SK-N-SH (cell line): ENCODE data around the gene CNOT1. TPM values are rescaled to one million over a fixed set of nuclear protein-coding genes. Genes with fewer than 3 reads are reported as not detected.
"Not testable (repeated sequence)": the region's sequence is repeated elsewhere in the genome, so short reads cannot be mapped to it uniquely, and the experiment has no call there.

Source experiments
- CTCF ChIA-PET: fragments of 300-600, 350-600 bp; formaldehyde crosslinking; extraction: SDS; loops from one replicate; lab custom pipeline; 2021; lab: Yijun Ruan, JAX
- POLR2A ChIA-PET: fragments of 350-600 bp; sonication (Branson Sonifier 250); formaldehyde crosslinking; extraction: SDS; loops from one replicate; lab custom pipeline; 2020; ENCODE audit warnings: antibody characterized with exemption, inconsistent platforms; lab: Yijun Ruan, JAX
- DNase-seq: peaks from one replicate; pipeline ENCODE4 v3.0.0; 2012
- H2AFZ ChIP-seq: fragments of 200-600 bp; sonication (generic); 2 replicates; pipeline ENCODE4 v1.8.1; 2016; ENCODE audit warnings: antibody characterized with exemption, mild to moderate bottlenecking, low read depth
- H3F3A ChIP-seq: fragments of 200-600 bp; sonication (generic); replicated peaks from 2 replicates; pipeline ENCODE3; 2016; ENCODE audit warnings: antibody characterized with exemption, mild to moderate bottlenecking; ENCODE audit not compliant: insufficient read depth
- H3K27ac ChIP-seq, 2 experiments: fragments of 200-500 bp in 1 of 2; fragments of 200-600 bp in 1 of 2; sonication (Bioruptor generic) in 1 of 2; sonication (generic), shearing (Covaris generic) in 1 of 2; 2 replicates each; pipeline versions ENCODE4 v1.5.1 to v1.6.1; 2014 to 2016; ENCODE audit warnings: low read depth in 2 of 2, inconsistent platforms in 1 of 2, low read length in 1 of 2, mild to moderate bottlenecking in 1 of 2, mixed read lengths in 1 of 2
- H3K27me3 ChIP-seq: fragments of 200-600 bp; sonication (generic), shearing (Covaris generic); 2 replicates; pipeline ENCODE4 v1.6.1; 2016; ENCODE audit warnings: mixed run types; ENCODE audit not compliant: insufficient read depth
- H3K36me3 ChIP-seq, 2 experiments: fragments of 200-500 bp in 1 of 2; fragments of 200-600 bp in 1 of 2; sonication (Bioruptor generic) in 1 of 2; sonication (generic) in 1 of 2; replicated peaks in 1 of 2; 2 replicates each; pipeline versions ENCODE3 to v1.5.1; 2014 to 2016; ENCODE audit warnings: low read length in 1 of 2, mild to moderate bottlenecking in 1 of 2; ENCODE audit not compliant: insufficient read depth in 2 of 2, control insufficient read depth in 1 of 2
- H3K4me1 ChIP-seq, 2 experiments: fragments of 200-500 bp in 1 of 2; fragments of 200-600 bp in 1 of 2; sonication (Bioruptor generic) in 1 of 2; sonication (generic), shearing (Covaris generic) in 1 of 2; 2 replicates each; pipeline versions ENCODE4 v1.5.1 to v1.6.1; 2014 to 2016; ENCODE audit warnings: low read depth in 1 of 2, low read length in 1 of 2, mixed run types in 1 of 2; ENCODE audit not compliant: insufficient read depth in 2 of 2, control insufficient read depth in 1 of 2
- H3K4me2 ChIP-seq: fragments of 200-600 bp; sonication (generic), shearing (Covaris generic); 2 replicates; pipeline ENCODE4 v1.6.1; 2017; ENCODE audit warnings: mixed run types
- H3K4me3 ChIP-seq, 2 experiments: fragments of 200-500 bp in 1 of 2; fragments of 200-600 bp in 1 of 2; sonication (Bioruptor generic) in 1 of 2; sonication (generic), shearing (Covaris generic) in 1 of 2; 2 replicates each; pipeline versions ENCODE4 v1.5.1 to v1.8.1; 2014 to 2016; ENCODE audit warnings: low read depth in 2 of 2, inconsistent platforms in 1 of 2, low read length in 1 of 2, mild to moderate bottlenecking in 1 of 2, mixed read lengths in 1 of 2, moderate library complexity in 1 of 2
- H3K79me2 ChIP-seq: fragments of 200-600 bp; sonication (generic); 2 replicates; pipeline ENCODE4 v1.8.1; 2017; ENCODE audit warnings: mild to moderate bottlenecking; ENCODE audit not compliant: insufficient read depth
- H3K9ac ChIP-seq: fragments of 200-600 bp; sonication (generic); 2 replicates; pipeline ENCODE4 v1.6.1; 2017; ENCODE audit warnings: mixed run types
- H3K9me2 ChIP-seq: fragments of 200-600 bp; sonication (generic); 2 replicates; pipeline ENCODE4 v1.6.1; 2017; ENCODE audit warnings: mixed run types
- H3K9me3 ChIP-seq: fragments of 200-600 bp; sonication (generic); 2 replicates; pipeline ENCODE4 v1.6.1; 2017; ENCODE audit warnings: mixed run types, mild to moderate bottlenecking, moderate library complexity
- H4K20me1 ChIP-seq: fragments of 200-600 bp; sonication (generic); 2 replicates; pipeline ENCODE4 v1.6.1; 2017; ENCODE audit warnings: mild to moderate bottlenecking, mixed run types; ENCODE audit not compliant: insufficient read depth
- CHD2 ChIP-seq: fragments of 150-350 bp; IDR thresholded peaks from 2 replicates; pipeline ENCODE4 v1.6.1; 2018; ENCODE audit warnings: low read length; ENCODE audit not compliant: partially characterized antibody
- ELF1 ChIP-seq: IDR thresholded peaks from 2 replicates; pipeline ENCODE4 v1.4.0; 2012
- MEF2A ChIP-seq: IDR thresholded peaks from 2 replicates; pipeline ENCODE4 v1.4.0; 2012; ENCODE audit warnings: low read depth, borderline replicate concordance
- RAD21 ChIP-seq: IDR thresholded peaks from 2 replicates; pipeline ENCODE4 v1.6.1; 2012; ENCODE audit warnings: mild to moderate bottlenecking, low read length
- RFX5 ChIP-seq: IDR thresholded peaks from 2 replicates; pipeline ENCODE4 v1.6.1; 2012; ENCODE audit warnings: mild to moderate bottlenecking, improper control_type of control experiment, low read length
- SIN3A ChIP-seq: IDR thresholded peaks from 2 replicates; pipeline ENCODE4 v1.6.1; 2012; ENCODE audit warnings: low read depth, mild to moderate bottlenecking, low read length, moderate library complexity, borderline replicate concordance
- TAF1 ChIP-seq: IDR thresholded peaks from 2 replicates; pipeline ENCODE4 v1.6.1; 2012; ENCODE audit warnings: low read depth, mild to moderate bottlenecking, low read length, moderate library complexity, borderline replicate concordance
- WGBS: methylation state at CpG from one replicate; pipeline ENCODE4 v1.1.6; 2017; ENCODE audit warnings: low lambda C conversion rate; 5-methylcytosine and 5-hydroxymethylcytosine counted together
- polyA plus RNA-seq, 3 experiments: library from polyadenylated mRNA; depleted of rRNA; stranded (reverse); fragments of >200 nt; gene quantifications; 2 replicates each; pipeline ENCODE4 v1.2.3, GENCODE V29; 2012
- TF ChIP-seq, protein P1 (sequence below): fragments of 150-350 bp; IDR thresholded peaks from 2 replicates; pipeline ENCODE4 v1.6.1; 2017; ENCODE audit warnings: antibody characterized with exemption, low read length, low read depth, borderline replicate concordance
- TF ChIP-seq, protein P2 (sequence below): IDR thresholded peaks from 2 replicates; pipeline ENCODE4 v1.4.0; 2012; ENCODE audit warnings: low read depth, borderline replicate concordance
- TF ChIP-seq, protein P3 (sequence below): IDR thresholded peaks from 2 replicates; pipeline ENCODE4 v1.6.1; 2012; ENCODE audit warnings: mild to moderate bottlenecking, low read depth, low read length, moderate library complexity

CNOT1 gene
- polyA plus RNA-seq, 1 of the 3 experiments (the other 2 are of a cell fraction): 77.8 TPM

DNA sequence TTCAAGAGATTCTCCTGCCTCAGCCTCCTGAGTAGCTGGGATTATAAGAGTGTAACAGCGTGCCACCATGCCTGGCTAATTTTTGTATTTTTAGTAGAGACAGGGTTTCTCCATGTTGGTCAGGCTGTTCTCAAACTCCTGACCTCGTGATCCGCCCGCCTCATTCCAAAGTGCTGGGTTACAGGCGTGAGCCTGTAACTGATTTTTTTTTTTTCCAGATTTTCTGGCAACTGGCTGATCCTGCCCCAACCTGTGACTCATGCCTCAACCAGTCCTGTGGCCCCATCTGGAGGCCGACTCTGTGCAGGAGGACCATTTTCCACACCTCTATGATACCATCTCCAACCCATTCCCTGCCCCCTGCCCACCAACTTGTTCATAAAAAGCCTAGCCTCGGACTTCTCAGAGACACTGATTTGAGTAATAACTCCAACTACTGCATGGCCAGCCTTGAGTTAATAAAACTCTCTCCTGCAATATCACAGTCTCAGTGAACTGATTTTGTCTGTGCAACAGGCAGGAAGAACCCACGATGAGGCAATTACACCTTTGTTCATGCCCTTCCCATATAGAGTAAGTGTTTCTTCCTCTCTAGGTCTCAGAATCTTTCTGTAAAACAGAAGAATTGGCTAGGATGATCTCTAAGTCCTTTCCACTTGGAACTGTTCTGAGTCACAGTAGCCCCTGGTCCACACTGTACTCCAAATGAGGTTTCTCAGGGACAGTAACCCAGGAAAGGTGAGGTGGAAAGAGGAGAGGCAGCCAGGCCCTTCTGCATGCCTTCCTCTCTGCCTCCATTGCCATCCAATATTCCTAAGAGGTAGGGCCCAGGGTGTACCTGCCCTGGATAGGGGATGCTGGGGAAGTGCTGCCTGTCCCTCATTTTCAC lies 8.8 kb upstream of the CNOT1 start (continued):
- TF ChIP-seq, protein P1, sequence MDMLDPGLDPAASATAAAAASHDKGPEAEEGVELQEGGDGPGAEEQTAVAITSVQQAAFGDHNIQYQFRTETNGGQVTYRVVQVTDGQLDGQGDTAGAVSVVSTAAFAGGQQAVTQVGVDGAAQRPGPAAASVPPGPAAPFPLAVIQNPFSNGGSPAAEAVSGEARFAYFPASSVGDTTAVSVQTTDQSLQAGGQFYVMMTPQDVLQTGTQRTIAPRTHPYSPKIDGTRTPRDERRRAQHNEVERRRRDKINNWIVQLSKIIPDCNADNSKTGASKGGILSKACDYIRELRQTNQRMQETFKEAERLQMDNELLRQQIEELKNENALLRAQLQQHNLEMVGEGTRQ: no peak
- no peak for TF ChIP-seq RFX5
- no peak for TF ChIP-seq MEF2A
- TF ChIP-seq, protein P2, sequence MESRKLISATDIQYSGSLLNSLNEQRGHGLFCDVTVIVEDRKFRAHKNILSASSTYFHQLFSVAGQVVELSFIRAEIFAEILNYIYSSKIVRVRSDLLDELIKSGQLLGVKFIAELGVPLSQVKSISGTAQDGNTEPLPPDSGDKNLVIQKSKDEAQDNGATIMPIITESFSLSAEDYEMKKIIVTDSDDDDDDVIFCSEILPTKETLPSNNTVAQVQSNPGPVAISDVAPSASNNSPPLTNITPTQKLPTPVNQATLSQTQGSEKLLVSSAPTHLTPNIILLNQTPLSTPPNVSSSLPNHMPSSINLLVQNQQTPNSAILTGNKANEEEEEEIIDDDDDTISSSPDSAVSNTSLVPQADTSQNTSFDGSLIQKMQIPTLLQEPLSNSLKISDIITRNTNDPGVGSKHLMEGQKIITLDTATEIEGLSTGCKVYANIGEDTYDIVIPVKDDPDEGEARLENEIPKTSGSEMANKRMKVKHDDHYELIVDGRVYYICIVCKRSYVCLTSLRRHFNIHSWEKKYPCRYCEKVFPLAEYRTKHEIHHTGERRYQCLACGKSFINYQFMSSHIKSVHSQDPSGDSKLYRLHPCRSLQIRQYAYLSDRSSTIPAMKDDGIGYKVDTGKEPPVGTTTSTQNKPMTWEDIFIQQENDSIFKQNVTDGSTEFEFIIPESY: no peak
- TF ChIP-seq, protein P3, sequence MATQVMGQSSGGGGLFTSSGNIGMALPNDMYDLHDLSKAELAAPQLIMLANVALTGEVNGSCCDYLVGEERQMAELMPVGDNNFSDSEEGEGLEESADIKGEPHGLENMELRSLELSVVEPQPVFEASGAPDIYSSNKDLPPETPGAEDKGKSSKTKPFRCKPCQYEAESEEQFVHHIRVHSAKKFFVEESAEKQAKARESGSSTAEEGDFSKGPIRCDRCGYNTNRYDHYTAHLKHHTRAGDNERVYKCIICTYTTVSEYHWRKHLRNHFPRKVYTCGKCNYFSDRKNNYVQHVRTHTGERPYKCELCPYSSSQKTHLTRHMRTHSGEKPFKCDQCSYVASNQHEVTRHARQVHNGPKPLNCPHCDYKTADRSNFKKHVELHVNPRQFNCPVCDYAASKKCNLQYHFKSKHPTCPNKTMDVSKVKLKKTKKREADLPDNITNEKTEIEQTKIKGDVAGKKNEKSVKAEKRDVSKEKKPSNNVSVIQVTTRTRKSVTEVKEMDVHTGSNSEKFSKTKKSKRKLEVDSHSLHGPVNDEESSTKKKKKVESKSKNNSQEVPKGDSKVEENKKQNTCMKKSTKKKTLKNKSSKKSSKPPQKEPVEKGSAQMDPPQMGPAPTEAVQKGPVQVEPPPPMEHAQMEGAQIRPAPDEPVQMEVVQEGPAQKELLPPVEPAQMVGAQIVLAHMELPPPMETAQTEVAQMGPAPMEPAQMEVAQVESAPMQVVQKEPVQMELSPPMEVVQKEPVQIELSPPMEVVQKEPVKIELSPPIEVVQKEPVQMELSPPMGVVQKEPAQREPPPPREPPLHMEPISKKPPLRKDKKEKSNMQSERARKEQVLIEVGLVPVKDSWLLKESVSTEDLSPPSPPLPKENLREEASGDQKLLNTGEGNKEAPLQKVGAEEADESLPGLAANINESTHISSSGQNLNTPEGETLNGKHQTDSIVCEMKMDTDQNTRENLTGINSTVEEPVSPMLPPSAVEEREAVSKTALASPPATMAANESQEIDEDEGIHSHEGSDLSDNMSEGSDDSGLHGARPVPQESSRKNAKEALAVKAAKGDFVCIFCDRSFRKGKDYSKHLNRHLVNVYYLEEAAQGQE: no peak
- TF ChIP-seq SIN3A: no peak
- TF ChIP-seq ELF1: no peak
- TF ChIP-seq CHD2: no peak
- TF ChIP-seq TAF1: no peak
- TF ChIP-seq RAD21: peak; percentile 63

DNA sequence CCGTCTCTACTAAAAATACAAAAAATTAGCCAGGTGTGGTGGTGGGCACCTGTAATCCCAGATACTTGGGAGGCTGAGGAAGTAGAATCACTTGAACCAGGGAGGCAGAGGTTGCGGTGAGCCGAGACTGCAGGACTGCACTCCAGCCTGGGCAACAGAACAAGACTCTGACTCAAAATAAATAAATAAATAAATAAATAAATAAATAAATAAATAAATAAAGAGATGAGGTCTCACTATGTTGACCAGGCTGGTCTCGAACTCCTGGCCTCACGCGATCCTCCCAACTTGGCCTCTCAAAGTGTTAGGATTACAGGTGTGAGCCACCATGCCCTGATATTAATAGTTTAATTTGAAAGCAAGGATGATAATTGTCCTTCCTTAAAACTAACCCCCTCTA lies 7.4 kb upstream of the CNOT1 start:
- H2AFZ ChIP-seq, H3K9me3 ChIP-seq, H3K4me3 ChIP-seq, DNase-seq, H3K36me3 ChIP-seq, H3F3A ChIP-seq, H3K9me2 ChIP-seq, H4K20me1 ChIP-seq, H3K9ac ChIP-seq, H3K27ac ChIP-seq, H3K4me1 ChIP-seq, POLR2A ChIA-PET, H3K79me2 ChIP-seq, H3K27me3 ChIP-seq, H3K4me2 ChIP-seq: not testable (repeated sequence)
- CTCF ChIA-PET: interaction anchor here (1.2 kb wide), 1 partner anchor 125 kb away, joined by 3 read pairs; no protein-coding TSS in a partner anchor
- WGBS: 94% methylated on average over 6 of the region's 6 CpGs
